ENCODE data around the gene DPP8. TPM values are rescaled to one million over a fixed set of nuclear protein-coding genes. Genes with fewer than 3 reads are reported as not detected.

The DPP8 gene
- total and polyA plus RNA-seq, 5 experiments from 2014 or later = 38.1 to 63.8 (median 47.1) TPM

- H3K4me3 Mint-ChIP-seq = peak overlapping the region; percentile 64 to 90 (median 86)
- peaks cover 12 to 23% (median 18%) of the 10 kb centered on the region in 4 donors for H3K4me1 Mint-ChIP-seq
- POLR2A ChIA-PET = interaction anchor here (0.5 kb wide), 1 partner anchor 58 kb away, joined by 7 read pairs; no protein-coding TSS in a partner anchor
- peaks cover 48 to 96% (median 76%) of the 10 kb centered on the region in 5 donors for H3K27me3 Mint-ChIP-seq
- peaks cover 0 to 6% (median 0%) of the 10 kb centered on the region in 3 donors for H3K36me3 Mint-ChIP-seq
- peaks cover 0 to 2% (median 0%) of the 10 kb centered on the region in 9 donors for H3K9me3 Mint-ChIP-seq
- peak overlapping the region in 1 of 10 donors; percentile 70 for H3K27ac Mint-ChIP-seq
- DNase-seq (peak in 1 of 10 donors; percentile 4), ATAC-seq (peak in 1 of 2 donors; percentile 35)
These were observed 95.9 kb downstream of the DPP8 start for GRCh38 chr15:65421360-65422215.

- POLR2A ChIA-PET = interaction anchor here (0.5 kb wide), 1 partner anchor 58 kb away, joined by 7 read pairs; no protein-coding TSS in a partner anchor
- Mint-ChIP-seq H3K27ac (no peak overlapping the region), H3K36me3 (peaks cover 0 to 6% (median 0%) of the 10 kb centered on the region in 3 donors), H3K4me1 (peaks cover 12 to 23% (median 18%) of the 10 kb centered on the region in 4 donors), H3K9me3 (peaks cover 0 to 2% (median 0%) of the 10 kb centered on the region in 9 donors), H3K27me3 (peaks cover 43 to 96% (median 72%) of the 10 kb centered on the region in 5 donors), H3K4me3 (peak overlapping the region in 6 of 10 donors; percentile 14 to 83 (median 44))
- no peak for DNase-seq
- no peak for ATAC-seq
These were observed 96.5 kb downstream of the DPP8 start for GRCh38 chr15:65420975-65421359.

- Mint-ChIP-seq H3K4me3 (no peak overlapping the region), H3K27ac (no peak overlapping the region), H3K4me1 (peaks cover 12 to 20% (median 16%) of the 10 kb centered on the region in 4 donors), H3K36me3 (peaks cover 0 to 4% (median 0%) of the 10 kb centered on the region in 3 donors), H3K27me3 (peaks cover 27 to 72% (median 51%) of the 10 kb centered on the region in 5 donors), H3K9me3 (peaks cover 0 to 2% (median 0%) of the 10 kb centered on the region in 9 donors)
- ATAC-seq (no peak), DNase-seq (no peak)
- POLR2A ChIA-PET = no interaction called here
These were observed 98.9 kb downstream of the DPP8 start for GRCh38 chr15:65418596-65418995.

- ATAC-seq = no peak
- POLR2A ChIA-PET = no interaction called here
- Mint-ChIP-seq H3K36me3 (no peaks in the 10 kb centered on the region), H3K4me3 (no peak overlapping the region), H3K4me1 (peaks cover 3 to 11% (median 7%) of the 10 kb centered on the region in 4 donors), H3K27me3 (peaks cover 19 to 55% (median 42%) of the 10 kb centered on the region in 5 donors), H3K27ac (no peak overlapping the region), H3K9me3 (no peaks in the 10 kb centered on the region)
- DNase-seq = no peak
These were observed 100.6 kb downstream of the DPP8 start for GRCh38 chr15:65416845-65417416.

GRCh38 chr15:65414841-65415621 is 102.5 kb downstream of the DPP8 start:
- H3K4me1 Mint-ChIP-seq = no peaks in the 10 kb centered on the region
- ATAC-seq = no peak
- no peak overlapping the region for H3K27ac Mint-ChIP-seq
- H3K27me3 Mint-ChIP-seq = peaks cover 11 to 50% (median 38%) of the 10 kb centered on the region in 5 donors
- H3K36me3 Mint-ChIP-seq = no peaks in the 10 kb centered on the region
- H3K9me3 Mint-ChIP-seq = no peaks in the 10 kb centered on the region
- no peak for DNase-seq
- POLR2A ChIA-PET = interaction anchor here (0.6 kb wide), 1 partner anchor 196 kb away, joined by 3 read pairs; the partner anchor contains the start of gene INTS14
- H3K4me3 Mint-ChIP-seq = no peak overlapping the region

- POLR2A ChIA-PET = no interaction called here
- no peak for ATAC-seq
- Mint-ChIP-seq H3K27ac (no peak overlapping the region), H3K4me1 (peaks cover 0 to 2% (median 0%) of the 10 kb centered on the region in 4 donors), H3K27me3 (peaks cover 5 to 49% (median 30%) of the 10 kb centered on the region in 5 donors), H3K36me3 (no peaks in the 10 kb centered on the region), H3K4me3 (no peak overlapping the region), H3K9me3 (no peaks in the 10 kb centered on the region)
- no peak for DNase-seq
These were observed 103.7 kb downstream of the DPP8 start for GRCh38 chr15:65413760-65414144.

GRCh38 chr15:65413051-65413759 is 104.3 kb downstream of the DPP8 start:
- Mint-ChIP-seq H3K9me3 (no peaks in the 10 kb centered on the region), H3K4me3 (no peak overlapping the region), H3K4me1 (peaks cover 0 to 2% (median 0%) of the 10 kb centered on the region in 4 donors), H3K36me3 (no peaks in the 10 kb centered on the region), H3K27ac (no peak overlapping the region), H3K27me3 (peaks cover 2 to 45% (median 25%) of the 10 kb centered on the region in 5 donors)
- POLR2A ChIA-PET = interaction anchor here (0.6 kb wide), 1 partner anchor 227 kb away, joined by 5 read pairs; no protein-coding TSS in a partner anchor
- ATAC-seq = no peak
- DNase-seq = no peak

- H3K9me3 Mint-ChIP-seq = no peaks in the 10 kb centered on the region
These were observed 104.9 kb downstream of the DPP8 start for GRCh38 chr15:65412556-65412955.

GRCh38 chr15:65411465-65412071 is 105.9 kb downstream of the DPP8 start:
- Mint-ChIP-seq H3K9me3 (no peaks in the 10 kb centered on the region), H3K27me3 (peaks cover 2 to 28% (median 13%) of the 10 kb centered on the region in 5 donors), H3K36me3 (no peaks in the 10 kb centered on the region), H3K4me1 (peaks cover 0 to 2% (median 0%) of the 10 kb centered on the region in 4 donors), H3K27ac (no peak overlapping the region), H3K4me3 (no peak overlapping the region)
- no peak for ATAC-seq
- POLR2A ChIA-PET = no interaction called here
- no peak for DNase-seq

More at GRCh38 chr15:65412556-65412955, 104.9 kb downstream of the DPP8 start:
- no peak for DNase-seq
- H3K4me1 Mint-ChIP-seq = peaks cover 0 to 2% (median 0%) of the 10 kb centered on the region in 4 donors
- POLR2A ChIA-PET = interaction anchor here (0.6 kb wide), 1 partner anchor 227 kb away, joined by 5 read pairs; no protein-coding TSS in a partner anchor
- no peaks in the 10 kb centered on the region for H3K36me3 Mint-ChIP-seq
- no peak overlapping the region for H3K4me3 Mint-ChIP-seq
- no peak for ATAC-seq
- no peak overlapping the region for H3K27ac Mint-ChIP-seq
- H3K27me3 Mint-ChIP-seq = peaks cover 2 to 38% (median 23%) of the 10 kb centered on the region in 5 donors

- POLR2A ChIA-PET = no interaction called here
- Mint-ChIP-seq H3K27ac (no peak overlapping the region), H3K9me3 (no peaks in the 10 kb centered on the region), H3K4me3 (no peak overlapping the region), H3K27me3 (peaks cover 2 to 22% (median 11%) of the 10 kb centered on the region in 5 donors), H3K4me1 (peaks cover 0 to 2% (median 0%) of the 10 kb centered on the region in 4 donors), H3K36me3 (no peaks in the 10 kb centered on the region)
- no peak for ATAC-seq
- DNase-seq = no peak
These were observed 106.5 kb downstream of the DPP8 start for GRCh38 chr15:65410972-65411371.

GRCh38 chr15:65410036-65410435 is 107.5 kb downstream of the DPP8 start:
- no peak for DNase-seq

More at GRCh38 chr15:65410036-65410435, 107.5 kb downstream of the DPP8 start:
- Mint-ChIP-seq H3K27ac (no peak overlapping the region), H3K27me3 (peaks cover 2 to 22% (median 11%) of the 10 kb centered on the region in 5 donors), H3K4me1 (peaks cover 0 to 2% (median 0%) of the 10 kb centered on the region in 4 donors), H3K4me3 (no peak overlapping the region), H3K36me3 (no peaks in the 10 kb centered on the region), H3K9me3 (no peaks in the 10 kb centered on the region)
- POLR2A ChIA-PET = no interaction called here
- no peak for ATAC-seq
